HUES48 (cell line): ENCODE measurements around the gene GPC6.
A peak's percentile ranks its signal among the peaks of the same experiment; 100 is the strongest.

ENCODE experiments used
- H3K27ac ChIP-seq: one replicate; pipeline ENCODE4 v1.7.0; 2013; ENCODE audit warnings: low read depth, low read length, inconsistent platforms
- H3K27me3 ChIP-seq: 2 replicates; pipeline ENCODE4 v1.6.1; 2013; ENCODE audit warnings: mild to moderate bottlenecking, low read length; ENCODE audit not compliant: control insufficient read depth, insufficient read depth
- H3K36me3 ChIP-seq: 2 replicates; pipeline ENCODE4 v1.6.1; 2013; ENCODE audit warnings: low read length; ENCODE audit not compliant: control insufficient read depth, insufficient read depth
- H3K4me1 ChIP-seq: 2 replicates; pipeline ENCODE4 v1.6.1; 2013; ENCODE audit warnings: mild to moderate bottlenecking, low read length; ENCODE audit not compliant: control insufficient read depth, insufficient read depth
- H3K4me3 ChIP-seq: 2 replicates; pipeline ENCODE4 v1.5.1; 2013; ENCODE audit warnings: mild to moderate bottlenecking, low read depth, low read length
- H3K9ac ChIP-seq: 2 replicates; pipeline ENCODE4 v1.6.1; 2013; ENCODE audit warnings: mild to moderate bottlenecking, low read depth, low read length, moderate library complexity
- H3K9me3 ChIP-seq: 2 replicates; pipeline ENCODE4 v1.6.1; 2013; ENCODE audit warnings: low read length; ENCODE audit not compliant: control insufficient read depth, insufficient read depth

Gene GPC6

DNA sequence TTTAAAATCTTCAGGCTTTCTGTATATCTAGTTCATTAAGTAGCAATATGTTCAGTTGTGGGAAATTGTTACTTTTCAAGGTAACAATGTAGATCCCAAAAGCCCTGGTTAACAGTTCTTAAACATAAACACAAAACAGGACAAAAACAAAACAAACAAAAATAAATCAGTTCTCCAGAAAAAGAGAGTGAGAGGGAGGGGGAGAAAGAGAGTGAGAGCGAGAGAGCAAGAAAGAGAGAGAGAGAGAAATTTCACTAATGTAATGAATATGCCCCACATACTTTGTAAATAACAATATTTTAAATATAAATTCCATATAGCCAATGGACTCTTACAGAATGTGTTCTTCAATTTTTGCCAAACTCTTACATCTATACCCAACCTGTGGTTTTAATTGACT is 275.5 kb downstream of the GPC6 start:
- Histone ChIP-seq H3K9me3 (no peaks in the 10 kb centered on the region), H3K36me3 (no peaks in the 10 kb centered on the region), H3K9ac (no peak overlapping the region), H3K4me1 (peaks cover 1% of the 10 kb centered on the region; the same call in 1 of the 2 replicates), H3K4me3 (no peak overlapping the region), H3K27ac (no peak overlapping the region), H3K27me3 (no peaks in the 10 kb centered on the region)

DNA sequence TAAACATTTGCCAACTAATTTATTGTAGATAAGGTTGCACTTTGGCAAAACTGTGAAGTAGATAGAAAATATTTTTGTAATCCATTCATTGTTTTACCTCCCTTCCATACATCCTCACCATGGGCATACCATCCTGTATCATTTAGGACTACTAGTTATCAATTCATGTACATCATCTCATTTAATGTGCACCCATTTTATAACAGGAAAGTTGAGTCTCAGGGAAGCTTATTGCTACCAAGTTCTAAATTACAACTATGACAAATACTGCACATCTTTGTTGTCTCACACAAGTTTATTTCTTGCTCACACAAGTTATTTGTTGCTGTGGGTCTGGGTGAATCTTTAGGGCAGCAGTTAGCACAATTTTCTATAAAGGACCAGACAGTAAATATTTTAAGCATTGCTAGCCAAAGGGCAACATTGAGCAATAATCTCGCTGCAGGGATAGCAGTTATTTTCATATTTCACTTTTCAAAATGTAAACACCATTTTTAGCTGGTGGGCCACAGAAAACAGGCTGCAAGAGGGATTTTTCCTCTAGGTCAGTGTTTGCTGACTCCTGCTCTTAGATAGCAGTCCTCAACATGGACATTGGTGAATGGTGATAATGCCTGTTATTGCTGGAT is 276.5 kb downstream of the GPC6 start:
- no peaks in the 10 kb centered on the region for H3K27me3 ChIP-seq
- H3K9ac ChIP-seq: no peak overlapping the region
- H3K36me3 ChIP-seq: no peaks in the 10 kb centered on the region
- H3K4me3 ChIP-seq: no peak overlapping the region
- H3K4me1 ChIP-seq: no peaks in the 10 kb centered on the region
- no peaks in the 10 kb centered on the region for H3K9me3 ChIP-seq
- no peak overlapping the region for H3K27ac ChIP-seq

DNA sequence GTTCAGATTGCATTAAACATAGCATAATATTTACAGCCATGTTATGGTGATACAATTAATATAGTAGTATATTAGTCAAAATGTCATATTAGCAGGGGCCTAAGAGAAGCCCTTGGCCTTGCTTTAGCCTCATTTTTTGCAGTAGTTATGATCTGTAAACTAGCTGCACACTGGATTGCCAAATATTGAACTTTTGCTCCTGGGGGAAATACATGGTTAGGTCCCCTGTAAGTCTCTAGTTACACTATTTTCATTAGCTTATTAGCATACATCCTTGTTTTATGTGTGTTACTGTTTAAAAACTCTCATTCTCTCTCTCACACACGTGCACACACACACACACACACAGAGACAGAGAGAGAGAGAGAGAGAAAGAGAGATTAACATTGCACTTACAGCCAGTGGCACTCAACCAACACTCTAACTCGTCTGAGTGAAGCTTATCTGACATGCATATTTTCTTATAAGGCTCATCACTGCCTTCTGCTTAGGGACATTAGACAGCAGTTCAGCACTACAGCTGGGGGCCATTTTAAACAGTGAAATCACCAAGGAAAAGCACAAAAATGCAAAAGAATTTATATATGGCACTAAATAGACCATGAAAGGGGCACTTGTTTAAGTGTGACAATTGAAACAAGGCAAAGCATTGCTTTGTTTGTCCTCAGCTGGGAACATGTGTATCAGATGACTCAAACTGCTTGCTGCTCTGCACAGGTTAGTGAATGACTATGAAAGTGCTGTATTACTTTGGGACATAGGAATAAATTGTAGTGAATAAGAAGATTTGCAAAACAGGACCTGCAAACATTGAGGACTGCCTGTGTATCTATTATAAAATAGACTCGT is 278.7 kb downstream of the GPC6 start:
- H3K4me3 ChIP-seq: no peak overlapping the region
- no peak overlapping the region for H3K9ac ChIP-seq
- H3K9me3 ChIP-seq: no peaks in the 10 kb centered on the region
- H3K27me3 ChIP-seq: no peaks in the 10 kb centered on the region
- no peaks in the 10 kb centered on the region for H3K36me3 ChIP-seq
- no peak overlapping the region for H3K27ac ChIP-seq
- peaks cover 17% of the 10 kb centered on the region for H3K4me1 ChIP-seq

DNA sequence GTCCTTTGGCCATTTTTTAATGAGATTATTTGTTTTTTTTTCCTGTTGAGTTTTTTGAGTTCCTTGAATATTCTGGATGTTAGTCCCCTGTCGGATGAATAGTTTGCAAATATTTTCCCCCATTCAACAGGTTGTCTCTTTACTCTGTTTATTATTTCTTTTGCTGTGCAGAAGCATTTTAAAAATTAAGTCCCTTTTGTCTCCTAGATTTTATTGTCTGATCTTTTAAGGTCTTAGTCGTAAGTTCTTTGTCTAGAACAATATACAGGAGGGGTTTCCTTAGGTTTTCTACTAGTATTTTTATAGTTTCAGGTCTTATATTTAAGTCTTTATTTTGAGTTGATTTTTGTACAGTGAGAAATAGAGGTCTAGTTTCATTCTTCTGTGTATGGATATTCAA is 284.4 kb downstream of the GPC6 start:
- Histone ChIP-seq H3K27ac (no peak overlapping the region), H3K9ac (no peak overlapping the region), H3K27me3 (no peaks in the 10 kb centered on the region), H3K4me3 (no peak overlapping the region), H3K4me1 (peaks cover 23% of the 10 kb centered on the region), H3K9me3 (no peaks in the 10 kb centered on the region), H3K36me3 (no peaks in the 10 kb centered on the region)

DNA sequence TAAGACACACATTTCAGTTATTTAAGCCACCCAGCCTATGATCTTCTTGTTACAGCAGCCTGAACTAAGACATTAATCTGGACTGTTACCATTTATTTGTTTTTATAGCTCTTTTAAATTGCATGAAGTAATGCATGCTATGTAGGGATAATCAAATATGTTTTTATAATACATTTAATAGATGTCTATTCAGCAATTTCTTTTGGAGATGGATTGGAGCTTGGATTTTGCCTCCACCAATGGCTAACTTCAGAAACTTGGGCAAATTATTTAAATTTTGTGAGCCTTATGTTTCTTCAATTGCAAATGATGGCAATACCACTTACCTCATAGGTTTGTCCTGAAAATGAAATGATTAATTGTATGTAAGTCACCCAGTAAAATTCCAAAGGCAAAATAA is 288.7 kb downstream of the GPC6 start:
- H3K9ac ChIP-seq: no peak overlapping the region
- H3K27me3 ChIP-seq: no peaks in the 10 kb centered on the region
- H3K36me3 ChIP-seq: no peaks in the 10 kb centered on the region
- peaks cover 23% of the 10 kb centered on the region for H3K4me1 ChIP-seq
- H3K27ac ChIP-seq: no peak overlapping the region
- no peak overlapping the region for H3K4me3 ChIP-seq
- H3K9me3 ChIP-seq: no peaks in the 10 kb centered on the region

DNA sequence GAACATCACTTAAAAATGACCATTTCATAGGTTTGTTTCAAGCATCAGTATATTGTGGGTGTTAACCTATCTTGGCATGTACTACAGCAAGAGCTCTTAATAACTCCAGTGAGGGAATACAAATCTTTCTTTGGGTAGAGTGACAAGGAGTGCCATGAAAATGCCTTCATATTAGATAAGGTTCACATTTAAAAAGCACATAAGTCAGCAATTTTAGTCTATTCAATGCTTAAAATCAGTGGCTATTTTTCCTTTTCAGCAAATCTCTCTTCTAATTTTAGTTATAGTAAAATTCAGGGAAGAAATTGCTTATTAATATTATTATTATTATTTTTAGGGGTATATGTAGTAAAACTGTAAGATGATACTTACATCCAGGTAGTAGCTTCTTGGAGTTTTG is 291.1 kb downstream of the GPC6 start:
- Histone ChIP-seq H3K27me3 (no peaks in the 10 kb centered on the region), H3K4me3 (no peak overlapping the region), H3K9me3 (no peaks in the 10 kb centered on the region), H3K27ac (no peak overlapping the region), H3K36me3 (no peaks in the 10 kb centered on the region), H3K4me1 (peaks cover 30% of the 10 kb centered on the region), H3K9ac (no peak overlapping the region)

DNA sequence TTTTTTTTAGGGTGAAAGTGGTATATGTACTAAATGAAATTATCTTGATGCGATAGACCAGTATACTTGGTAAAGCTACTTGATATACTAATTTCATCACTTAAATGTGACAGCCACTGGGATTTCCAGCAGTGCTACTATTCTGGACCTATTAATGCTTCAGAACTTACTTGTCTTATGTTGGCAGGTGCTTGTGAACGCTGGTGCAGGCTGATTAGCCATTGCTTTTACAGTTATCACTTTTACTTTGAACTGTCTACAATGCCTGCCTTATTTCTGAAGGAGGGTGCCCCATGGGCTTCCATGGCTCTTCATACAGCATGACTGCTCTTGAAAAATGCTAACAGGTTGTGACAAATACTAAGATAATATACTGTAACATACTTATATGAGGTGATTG is 294.7 kb downstream of the GPC6 start:
- Histone ChIP-seq H3K9me3 (no peaks in the 10 kb centered on the region), H3K36me3 (no peaks in the 10 kb centered on the region), H3K4me3 (no peak overlapping the region), H3K9ac (no peak overlapping the region), H3K27me3 (no peaks in the 10 kb centered on the region), H3K27ac (no peak overlapping the region), H3K4me1 (peaks cover 61% of the 10 kb centered on the region)

DNA sequence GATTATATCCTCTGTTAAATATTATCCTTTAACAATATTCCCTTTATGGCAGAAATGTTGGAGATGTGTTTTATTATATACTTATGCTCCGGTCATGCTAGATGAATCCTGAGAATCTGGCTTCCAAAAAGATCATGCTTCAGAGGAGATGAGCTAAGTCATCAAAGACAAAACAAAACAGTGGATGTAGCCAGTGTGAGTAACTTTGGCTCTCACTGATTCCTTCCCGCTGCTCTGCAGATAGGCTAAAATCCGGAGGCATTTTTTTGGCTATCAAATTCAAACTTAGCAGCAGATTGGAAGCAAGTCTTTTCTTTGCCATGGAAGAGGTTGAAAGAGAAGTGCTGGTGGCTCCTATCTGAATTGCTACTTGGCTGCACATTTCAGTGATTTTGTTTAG is 295.9 kb downstream of the GPC6 start:
- H3K4me1 ChIP-seq: peaks cover 65% of the 10 kb centered on the region
- H3K36me3 ChIP-seq: no peaks in the 10 kb centered on the region
- H3K27me3 ChIP-seq: no peaks in the 10 kb centered on the region
- peak overlapping the region; percentile 48 for H3K27ac ChIP-seq
- no peak overlapping the region for H3K9ac ChIP-seq
- H3K4me3 ChIP-seq: no peak overlapping the region
- no peaks in the 10 kb centered on the region for H3K9me3 ChIP-seq

DNA sequence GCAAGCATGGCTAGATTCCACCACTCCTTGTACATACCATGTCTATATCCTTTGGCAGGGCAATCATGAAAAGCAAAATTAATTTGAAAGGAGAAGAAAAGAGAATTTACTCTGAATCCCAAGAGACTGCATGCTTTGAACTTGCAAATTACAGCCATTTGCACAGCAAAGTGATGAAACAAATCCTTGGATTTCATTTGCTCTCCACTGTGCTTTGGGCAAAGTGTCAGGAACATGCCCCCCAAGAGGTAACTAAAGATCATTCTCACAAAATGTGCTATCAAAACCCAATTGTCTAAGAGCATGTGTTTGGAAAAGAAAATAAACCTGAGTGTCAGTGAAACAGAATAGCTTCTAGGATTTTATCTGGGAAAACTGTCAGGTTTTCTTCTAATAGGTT is 298.5 kb downstream of the GPC6 start:
- Histone ChIP-seq H3K9ac (peak overlapping the region; percentile 42; the same call in 1 of the 2 replicates), H3K36me3 (no peaks in the 10 kb centered on the region), H3K4me3 (peak overlapping the region; percentile 28; the same call in 1 of the 2 replicates), H3K27me3 (no peaks in the 10 kb centered on the region), H3K9me3 (no peaks in the 10 kb centered on the region), H3K27ac (peak overlapping the region; percentile 59), H3K4me1 (peaks cover 51% of the 10 kb centered on the region)

DNA sequence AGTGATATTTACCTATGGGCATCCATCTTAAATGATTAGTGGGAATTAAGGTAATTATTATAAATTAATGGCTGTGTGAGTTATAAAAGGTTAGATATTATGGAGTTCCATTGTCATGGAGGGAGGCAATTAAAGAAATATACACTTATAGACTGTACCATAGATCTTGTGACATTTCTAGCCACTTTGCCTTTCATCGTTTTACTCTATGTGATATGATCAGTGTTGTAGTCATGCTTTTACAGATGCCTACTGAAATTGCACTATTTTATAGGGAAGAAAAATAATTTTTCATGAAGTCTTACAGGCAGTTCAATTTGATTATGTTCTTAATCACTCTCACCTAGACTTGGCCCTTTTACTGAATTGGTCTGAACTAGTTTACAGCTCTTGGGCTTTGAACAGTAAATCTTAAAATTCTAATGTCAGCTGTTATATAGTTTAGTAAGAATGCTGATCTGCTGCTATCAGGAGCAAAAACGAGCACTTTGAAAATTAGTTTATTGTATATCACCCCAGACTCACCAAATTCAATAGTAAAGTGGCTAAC is 301.2 kb downstream of the GPC6 start:
- Histone ChIP-seq H3K4me1 (peaks cover 36% of the 10 kb centered on the region), H3K9me3 (no peaks in the 10 kb centered on the region), H3K27ac (no peak overlapping the region), H3K36me3 (no peaks in the 10 kb centered on the region), H3K27me3 (no peaks in the 10 kb centered on the region), H3K9ac (no peak overlapping the region), H3K4me3 (no peak overlapping the region)

DNA sequence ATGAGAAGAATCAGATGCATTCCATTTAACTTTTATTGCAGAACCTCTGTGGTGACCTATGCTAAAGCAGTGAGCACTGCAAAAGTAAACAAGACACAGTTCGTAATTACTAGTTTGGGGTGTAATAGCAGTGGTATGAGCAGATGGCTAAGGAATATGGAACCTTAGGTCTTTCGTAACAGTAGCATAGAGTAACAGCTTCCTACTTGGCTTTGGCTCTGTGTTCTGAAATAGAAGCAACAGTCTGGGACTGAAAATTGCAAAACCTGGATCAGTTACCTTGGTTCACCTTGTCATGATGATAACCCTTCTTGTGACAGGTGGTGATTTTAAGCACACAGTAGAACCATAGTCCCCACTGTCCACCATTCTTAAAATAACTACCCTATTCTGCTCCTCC is 303.4 kb downstream of the GPC6 start:
- Histone ChIP-seq H3K36me3 (no peaks in the 10 kb centered on the region), H3K4me3 (no peak overlapping the region), H3K4me1 (peaks cover 17% of the 10 kb centered on the region), H3K27ac (no peak overlapping the region), H3K9me3 (no peaks in the 10 kb centered on the region), H3K9ac (no peak overlapping the region), H3K27me3 (no peaks in the 10 kb centered on the region)
